DMS153 treated with DMSO at 0.1 percent for 48 hours (cell line): Measurements from ENCODE around the gene GPR26.

Source experiments
- DNase-seq: peaks from one replicate; lab custom pipeline; 2025; ENCODE audit not compliant: unreplicated experiment; lab: John Stamatoyannopoulos, UW

The GPR26 gene

DNA sequence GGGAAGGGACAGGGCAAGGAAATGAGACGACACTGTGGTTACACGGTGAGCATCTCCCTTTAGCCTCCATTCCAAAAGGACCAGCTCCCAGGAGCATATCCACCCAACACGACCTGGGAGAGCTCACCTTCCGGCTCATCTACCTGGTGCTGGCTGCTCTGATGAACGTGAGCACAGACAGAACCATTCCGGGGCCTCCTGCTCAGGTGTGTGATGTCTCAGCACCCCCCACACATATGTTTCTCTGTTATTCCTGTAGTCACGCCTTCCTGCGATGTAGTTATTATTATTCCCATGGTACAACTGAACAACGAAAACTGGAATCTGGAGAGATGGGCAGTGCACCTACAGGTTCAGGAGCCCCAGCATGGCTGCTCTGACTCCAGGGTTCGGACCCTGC lies 20.5 kb upstream of the GPR26 start:
- DNase-seq, result no peak

DNA sequence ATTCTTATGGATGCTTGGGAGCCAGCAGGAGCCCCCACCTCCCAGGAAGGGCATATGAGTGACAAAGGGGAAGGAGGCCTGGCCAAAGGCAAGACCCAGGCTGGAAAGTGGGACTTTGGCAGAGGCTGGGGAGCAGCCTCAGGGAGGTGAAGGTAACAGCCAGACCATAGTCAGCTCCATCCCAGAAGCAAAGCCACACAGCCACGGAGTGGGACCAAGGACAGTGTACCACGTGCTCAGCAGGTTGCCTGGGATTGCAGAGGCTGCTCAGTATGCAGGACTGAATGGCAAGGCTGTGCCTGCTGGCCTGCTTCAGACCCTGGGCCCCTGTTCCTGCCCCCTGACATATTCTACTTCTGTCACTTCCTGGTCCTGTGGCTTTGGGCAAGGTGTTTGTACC lies 17.6 kb upstream of the GPR26 start:
- DNase-seq, result no peak

DNA sequence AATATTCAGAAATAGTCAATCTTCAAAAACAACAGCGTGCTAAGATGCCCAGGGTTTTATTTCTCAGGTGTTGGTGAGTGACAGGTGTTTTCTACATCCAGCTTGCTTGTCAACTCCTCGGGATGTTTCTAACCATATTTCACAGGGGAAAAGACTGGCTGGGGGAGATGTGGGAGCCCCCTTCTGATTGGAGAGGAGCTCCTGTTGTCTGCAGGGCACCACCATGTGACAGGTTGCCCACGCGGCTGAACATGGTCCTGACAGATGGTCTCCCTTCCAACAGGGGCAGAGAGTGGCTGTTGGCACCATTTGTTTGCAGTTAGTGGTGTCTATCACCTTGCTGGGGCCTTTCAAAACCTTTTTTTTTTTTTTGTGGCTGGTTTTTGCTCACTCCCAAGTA lies 16.5 kb upstream of the GPR26 start:
- no peak for DNase-seq

DNA sequence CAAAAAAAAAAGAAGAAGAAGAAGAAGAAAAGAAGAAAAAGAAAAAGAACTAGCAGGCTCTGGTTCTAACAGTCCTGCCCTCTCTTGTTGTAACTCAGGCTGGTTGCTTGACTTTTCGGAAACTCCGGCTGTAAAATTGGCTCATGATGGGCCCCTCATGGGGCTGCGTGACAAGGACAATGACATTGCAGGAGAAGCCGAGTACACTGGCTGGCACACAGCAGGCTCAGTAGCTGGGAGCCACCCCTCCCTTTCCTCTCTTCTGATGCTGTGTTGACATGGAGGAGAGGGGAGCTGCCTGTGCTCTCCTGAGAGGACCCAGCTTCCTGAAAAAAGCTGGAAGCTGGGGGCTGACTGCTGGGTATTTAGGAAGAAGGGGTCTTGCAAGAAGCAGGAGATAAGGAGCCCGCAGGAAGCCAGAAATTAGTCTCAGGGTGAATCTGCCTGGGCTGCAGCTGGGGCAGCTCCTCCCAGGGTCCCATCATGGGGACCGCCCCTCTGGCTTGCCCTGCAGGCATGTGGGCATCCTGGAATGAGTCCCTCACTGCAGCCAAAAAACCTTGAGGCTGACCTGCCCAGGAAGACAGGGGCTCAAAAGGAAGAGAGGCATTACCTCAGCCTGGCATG lies 14.6 kb upstream of the GPR26 start:
- no peak for DNase-seq

DNA sequence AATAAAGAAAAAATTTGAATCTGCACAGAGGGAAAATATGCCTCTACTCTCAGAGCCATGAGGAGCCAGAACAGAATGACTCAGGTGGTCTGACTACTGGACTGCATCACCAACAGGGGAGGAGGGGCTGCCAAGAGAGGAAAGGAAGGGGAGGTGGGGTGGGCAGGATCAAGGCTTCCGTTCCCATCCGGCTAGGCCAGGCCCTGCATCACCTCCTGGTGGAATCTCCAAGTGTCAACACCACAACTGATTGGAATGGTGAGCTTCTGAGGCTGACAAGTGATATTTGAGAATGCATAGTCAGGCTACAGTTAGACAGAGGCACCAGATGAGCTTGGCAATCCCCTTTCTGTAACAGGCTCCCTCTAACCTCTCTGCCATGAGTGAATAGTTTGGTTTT lies 10.4 kb upstream of the GPR26 start:
- no peak for DNase-seq

DNA sequence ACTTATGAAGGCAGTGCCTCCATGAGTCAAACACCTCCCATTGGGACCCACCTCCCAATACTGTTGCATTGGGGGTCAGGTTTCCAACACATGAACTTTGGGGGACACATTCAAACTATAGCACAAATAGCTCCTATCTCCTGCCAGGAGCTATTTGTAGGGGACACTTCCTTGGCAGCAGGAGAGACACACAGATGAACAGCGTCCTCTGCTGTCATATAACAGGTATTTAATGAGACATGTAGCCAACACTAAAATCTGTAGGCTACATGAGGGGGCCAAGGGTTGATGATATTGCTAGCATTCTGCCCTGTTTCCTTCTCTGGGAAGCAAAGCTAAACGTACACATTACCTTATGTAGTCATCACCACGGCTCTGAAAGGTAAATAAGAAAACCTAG lies 2.6 kb upstream of the GPR26 start:
- DNase-seq, result no peak

DNA sequence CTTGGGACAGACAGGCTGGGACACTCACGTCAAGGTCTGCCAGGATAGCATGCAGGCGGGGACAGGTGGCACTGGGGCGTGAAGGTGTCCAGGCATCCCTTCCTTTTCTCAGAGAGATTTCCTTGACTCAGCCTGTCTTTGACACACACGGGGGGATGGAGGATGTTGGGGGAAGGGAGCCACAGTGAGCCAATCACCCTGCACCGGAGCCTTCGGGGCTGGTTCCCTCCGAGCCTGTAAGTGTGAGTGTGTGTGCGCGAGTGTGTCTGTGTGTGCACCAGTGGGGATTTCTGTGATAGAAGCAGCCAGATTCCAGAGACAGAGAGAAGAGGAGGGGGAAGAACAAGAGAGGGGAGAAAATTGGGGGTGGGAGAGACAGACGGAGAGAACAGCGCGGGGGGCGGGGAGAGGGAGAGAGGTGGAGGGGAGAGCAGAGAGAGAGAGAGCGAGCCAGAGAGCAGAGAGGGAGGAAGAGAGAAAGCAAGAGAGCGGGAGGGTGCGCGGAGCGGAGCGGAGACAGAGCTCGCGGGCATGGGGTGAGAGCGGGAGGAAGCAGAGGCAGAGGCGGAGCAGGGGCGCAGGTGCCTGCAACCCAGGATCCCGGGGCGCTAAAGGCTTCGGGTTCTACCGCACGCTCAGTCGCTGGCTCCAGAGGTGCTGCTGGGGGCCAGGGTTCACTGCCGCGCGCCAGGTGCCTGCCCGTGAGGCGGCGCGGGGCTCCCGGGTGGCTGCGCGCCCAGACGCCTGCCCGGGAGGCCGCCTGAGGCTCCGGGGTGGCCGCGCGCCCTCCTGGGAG lies 466 bp upstream of the GPR26 start:
- no peak for DNase-seq

DNA sequence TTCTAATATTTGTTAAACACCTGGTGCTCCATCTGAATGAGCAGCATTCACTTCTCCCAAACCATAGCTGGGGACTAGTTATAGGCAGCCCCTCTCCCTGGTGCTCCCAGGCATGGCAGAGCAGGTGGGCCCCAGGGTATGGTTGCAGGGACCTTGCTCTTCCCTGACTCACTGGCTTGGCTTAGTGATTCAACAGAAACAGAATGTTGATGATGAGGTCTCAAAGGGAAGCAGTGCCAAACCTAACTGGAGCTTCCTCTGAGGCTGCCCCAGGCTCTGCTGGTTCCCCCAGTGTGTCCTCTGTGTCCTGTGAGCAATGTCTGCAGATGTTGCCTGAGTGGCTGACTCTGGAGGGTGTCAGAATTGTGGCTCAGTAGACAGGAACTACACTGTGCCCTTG lies 3.7 kb downstream of the GPR26 start:
- DNase-seq, result no peak

DNA sequence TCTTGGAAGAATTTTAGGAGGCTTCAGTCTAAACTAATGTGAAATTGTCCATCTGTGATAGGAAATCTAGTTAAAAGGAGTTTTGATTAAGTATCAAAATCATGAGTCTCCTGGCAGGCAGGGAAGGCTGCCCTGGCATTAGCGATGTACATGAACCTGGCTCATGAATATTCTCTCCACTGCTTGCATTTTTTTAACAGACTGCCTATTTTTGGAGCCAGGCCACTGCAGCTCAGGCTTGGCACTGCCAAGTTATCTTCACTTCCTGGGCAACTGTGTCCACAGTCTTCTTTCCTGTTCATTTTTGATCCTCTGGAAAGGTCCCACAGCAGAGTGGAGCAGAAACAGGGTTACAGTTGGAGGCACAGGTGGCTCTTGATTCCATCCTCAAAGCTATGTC lies 7.0 kb downstream of the GPR26 start:
- no peak for DNase-seq

DNA sequence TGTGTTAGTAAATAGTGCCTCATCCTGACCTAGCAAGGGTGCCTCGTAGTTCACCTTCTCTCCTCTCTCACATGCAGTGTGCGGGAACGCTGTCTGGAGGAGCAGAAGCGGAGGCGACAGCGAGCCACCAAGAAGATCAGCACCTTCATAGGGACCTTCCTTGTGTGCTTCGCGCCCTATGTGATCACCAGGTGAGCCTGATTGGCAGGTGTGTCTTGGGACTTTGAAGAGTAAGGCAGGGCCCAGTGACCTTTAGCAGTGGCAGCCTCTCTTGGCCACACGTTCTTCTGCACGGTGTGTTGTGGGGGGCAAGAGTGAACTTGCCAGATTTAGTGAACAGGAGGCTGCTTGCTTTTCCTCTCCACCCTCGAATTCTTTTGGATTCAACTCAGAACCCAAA lies 8.6 kb downstream of the GPR26 start:
- DNase-seq, result no peak

DNA sequence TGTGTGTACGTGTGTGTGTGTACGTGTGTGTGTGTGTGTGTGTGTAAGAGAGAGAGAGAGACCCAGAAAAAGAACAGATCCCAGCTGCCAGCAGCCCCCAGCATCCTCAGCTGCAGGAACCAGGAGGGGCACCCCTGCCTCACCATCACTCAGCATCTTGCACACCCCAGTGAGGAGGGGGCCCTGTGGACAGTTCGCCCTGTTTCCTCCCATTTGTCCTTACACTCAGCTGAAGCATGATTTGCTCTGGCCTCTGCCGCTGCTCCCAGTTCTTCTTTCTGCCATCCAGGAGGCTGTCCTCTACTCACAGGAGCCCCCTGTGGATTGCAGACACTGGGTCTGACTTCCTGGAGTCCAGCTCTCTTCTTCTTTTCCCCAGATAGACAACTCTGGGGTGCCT lies 9.7 kb downstream of the GPR26 start:
- DNase-seq, result no peak

DNA sequence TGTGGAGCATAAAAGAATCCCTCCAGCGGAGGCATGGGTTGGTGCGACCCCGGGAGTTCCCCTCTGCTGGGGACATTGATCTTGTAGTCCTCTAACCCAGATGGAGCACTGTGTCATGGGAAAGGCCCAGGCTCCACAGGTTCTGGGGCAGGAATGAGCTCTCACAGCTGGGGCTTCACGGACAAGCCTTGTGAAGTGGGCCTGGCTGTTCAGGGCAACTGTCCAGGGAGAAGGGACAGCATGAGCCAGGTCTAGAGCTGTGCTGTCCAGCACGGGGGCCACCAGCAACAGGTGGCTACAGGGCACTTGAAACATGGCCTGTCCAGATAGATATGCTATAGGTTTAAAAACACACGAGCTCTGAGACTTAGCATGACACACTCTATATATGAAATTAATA lies 11.4 kb downstream of the GPR26 start:
- no peak for DNase-seq

DNA sequence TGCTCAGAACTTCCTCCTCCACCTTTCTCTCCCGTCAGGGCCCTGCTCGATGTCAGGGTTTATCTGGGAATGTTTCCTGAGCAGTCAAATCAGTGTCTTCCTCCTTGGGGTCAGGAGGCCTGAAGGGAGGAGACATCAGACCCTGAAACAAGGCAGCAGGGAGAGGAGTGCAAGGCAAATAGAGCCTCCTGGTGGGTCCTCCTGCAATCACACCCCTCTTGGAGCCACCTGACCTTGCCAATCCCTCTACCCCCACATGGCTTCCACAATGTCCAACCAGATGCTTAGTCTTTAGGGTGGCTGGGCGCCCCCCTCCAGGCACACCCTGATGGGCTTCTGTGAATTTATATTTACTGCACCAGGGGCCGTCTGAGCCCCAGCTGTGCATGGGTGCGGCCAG lies 12.2 kb downstream of the GPR26 start:
- DNase-seq, result no peak

DNA sequence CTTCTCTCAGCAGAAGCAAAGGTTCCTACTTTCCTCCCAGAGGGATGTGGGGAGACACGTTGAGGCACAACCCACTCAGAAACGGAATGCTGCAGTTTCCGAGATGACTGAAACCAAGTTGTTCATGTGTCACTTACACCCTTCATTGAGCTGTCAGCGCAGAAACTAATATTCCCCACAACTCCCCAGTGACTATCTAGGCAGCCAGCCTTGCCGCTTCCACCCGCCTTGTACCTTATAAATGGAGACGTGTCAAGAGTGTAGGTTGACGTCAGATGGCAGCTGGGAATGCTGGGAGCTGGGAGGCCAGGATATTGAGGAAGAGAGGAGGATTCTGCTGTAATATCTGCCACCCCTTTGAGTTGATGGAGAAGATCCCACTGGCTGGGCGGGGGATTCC lies 15.1 kb downstream of the GPR26 start:
- DNase-seq, result no peak

DNA sequence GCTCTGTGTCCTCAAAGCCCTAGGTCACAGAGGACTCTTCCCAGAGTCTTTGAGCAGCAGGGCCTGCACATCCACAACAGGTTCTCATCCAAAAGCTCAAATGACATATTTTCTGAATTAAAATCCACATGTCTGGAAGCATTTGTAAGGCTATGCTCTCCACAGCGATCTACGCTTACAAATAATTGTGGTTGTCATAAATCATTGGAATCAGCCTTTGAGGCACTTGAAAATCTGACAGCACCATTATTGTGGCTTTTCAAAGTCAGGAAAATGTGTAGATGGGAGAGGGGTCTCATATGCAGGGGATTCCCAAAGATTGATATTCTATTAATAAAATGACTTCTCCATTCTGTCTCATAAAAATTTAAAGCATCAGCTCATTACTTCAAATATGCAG lies 16.3 kb downstream of the GPR26 start:
- no peak for DNase-seq

DNA sequence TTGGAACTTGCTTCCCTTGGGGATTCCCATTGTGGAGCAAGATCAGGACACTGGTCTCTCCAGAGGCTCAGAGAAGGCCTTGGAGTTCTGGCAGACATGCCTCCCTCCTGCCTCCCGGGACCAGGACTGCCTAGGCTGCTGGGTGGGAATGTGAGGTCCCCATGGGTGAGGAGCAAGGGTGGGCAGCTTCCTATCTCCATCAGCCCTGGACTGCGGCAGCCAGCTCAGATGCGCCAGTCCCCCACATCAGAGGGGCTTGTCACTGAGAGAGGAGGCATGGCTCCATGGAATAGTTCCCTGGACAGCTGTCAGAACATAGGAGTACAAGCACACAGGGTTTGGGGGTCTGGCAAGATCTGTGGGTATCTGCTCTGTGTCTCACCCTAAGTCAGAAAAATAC lies 17.3 kb downstream of the GPR26 start:
- no peak for DNase-seq

DNA sequence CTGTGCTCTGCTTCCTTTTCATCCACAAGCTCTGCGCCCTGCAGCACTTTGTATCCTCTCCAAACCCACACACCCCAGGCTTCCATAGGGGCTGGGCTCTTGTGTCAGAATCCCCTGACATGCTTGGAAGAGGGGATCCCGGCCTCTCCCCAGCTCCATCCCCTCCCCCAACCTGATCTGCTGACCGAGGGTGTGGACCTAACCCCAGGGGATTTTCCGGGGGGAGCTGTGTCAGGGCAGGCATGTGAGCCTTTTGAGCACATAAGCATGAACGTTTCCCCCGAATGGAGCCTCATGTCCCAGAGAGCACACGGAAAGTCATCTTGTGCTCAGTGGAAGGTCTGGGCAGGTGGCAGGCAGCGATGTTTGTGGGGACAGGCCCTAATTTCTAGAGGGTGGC lies 17.7 kb downstream of the GPR26 start:
- no peak for DNase-seq

DNA sequence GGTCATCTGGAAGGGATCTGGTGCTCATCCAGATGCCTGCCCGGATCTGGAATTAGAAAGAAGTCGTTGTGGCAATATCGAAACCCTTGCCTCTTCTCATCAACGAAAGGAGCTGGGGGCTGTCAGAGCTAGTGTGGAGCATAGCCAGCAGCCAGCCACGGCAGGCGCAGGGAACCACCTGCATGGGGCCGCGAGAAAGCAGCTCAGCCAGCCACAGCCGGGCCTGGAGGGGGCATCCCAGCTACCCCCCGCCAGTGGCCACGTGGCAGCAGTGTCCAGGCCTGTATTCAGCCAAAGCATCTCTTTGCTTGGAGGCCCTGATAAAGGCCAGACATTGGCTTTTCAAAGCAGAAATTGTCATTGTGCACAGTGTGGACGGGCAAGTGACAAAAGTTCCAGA lies 19.1 kb downstream of the GPR26 start:
- DNase-seq, result no peak

DNA sequence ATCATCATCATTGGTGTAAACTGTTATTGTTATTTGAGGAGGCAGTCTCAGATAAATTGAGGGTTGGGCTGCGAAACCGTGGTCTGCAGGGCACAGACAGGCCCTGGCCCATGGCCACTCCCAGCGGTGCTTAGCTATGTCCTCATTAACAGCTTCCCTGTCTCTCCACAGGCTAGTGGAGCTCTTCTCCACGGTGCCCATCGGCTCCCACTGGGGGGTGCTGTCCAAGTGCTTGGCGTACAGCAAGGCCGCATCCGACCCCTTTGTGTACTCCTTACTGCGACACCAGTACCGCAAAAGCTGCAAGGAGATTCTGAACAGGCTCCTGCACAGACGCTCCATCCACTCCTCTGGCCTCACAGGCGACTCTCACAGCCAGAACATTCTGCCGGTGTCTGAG lies 21.6 kb downstream of the GPR26 start:
- DNase-seq, result no peak

DNA sequence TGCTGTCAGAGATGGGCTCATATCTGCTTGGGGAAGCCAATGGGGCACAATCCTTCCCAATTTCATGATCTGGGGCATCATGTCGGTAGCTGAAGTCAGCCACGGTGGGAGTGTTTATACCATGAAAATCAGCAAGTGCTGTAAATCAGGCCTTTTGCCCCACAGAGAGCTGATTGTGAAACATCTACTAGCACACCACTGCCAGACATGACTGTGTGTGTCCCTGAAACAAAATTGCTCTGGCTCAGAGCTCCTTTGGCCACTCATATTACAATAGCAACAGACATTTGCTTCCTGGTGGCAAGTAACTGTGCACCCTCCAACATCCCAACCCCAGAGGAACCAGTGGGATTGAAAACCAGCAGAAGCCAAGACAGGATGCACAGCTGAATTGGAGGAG lies 23.7 kb downstream of the GPR26 start:
- no peak for DNase-seq

DNA sequence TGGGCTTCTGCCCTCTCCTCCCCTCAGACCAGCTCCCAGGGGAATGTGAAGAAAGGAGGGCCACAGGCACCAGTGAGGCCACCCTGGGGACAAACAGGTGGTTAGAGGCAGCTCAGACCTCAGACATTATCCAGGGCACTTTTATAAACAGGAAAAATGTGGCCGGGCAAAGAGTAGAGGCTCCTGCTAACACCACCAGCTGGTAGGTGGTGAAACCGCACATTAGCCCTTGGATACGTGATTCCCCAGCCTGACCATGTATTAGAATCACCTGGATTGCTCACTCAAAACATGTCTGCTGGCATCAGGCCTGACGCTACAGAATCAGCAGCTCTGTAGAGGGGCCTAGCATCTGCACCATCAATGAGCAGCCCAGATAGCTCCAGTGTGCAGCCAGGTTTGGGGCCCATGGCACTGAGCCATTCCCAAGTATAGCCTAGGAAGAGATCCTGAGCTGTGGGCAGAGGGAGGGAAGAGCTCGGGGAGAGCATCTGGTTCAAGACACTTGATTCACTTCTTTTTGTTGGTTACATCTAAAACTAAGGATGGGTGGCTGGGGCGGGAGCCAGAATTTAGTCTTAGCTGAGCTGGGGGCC lies 37.1 kb downstream of the GPR26 start:
- no peak for DNase-seq

DNA sequence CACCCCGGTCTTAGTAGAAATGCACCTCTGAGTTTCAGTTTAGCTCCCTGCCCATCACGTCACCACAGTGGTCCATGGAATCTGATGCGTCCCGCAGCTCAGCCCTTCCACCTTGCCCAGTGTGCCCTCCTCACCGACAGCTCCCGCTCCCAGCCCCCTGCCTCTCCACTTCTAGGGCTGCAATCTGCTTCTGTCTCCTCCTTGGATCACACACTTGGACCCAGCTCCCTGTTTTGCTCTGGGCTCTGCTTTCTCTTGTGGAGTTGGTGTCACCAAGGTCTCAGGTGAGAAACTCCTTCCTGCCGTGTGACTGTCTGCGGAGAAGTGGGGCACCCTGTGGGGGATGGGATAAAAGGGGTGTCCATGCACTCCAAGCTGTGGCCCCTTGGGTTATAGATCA lies 37.9 kb downstream of the GPR26 start:
- DNase-seq, result no peak

DNA sequence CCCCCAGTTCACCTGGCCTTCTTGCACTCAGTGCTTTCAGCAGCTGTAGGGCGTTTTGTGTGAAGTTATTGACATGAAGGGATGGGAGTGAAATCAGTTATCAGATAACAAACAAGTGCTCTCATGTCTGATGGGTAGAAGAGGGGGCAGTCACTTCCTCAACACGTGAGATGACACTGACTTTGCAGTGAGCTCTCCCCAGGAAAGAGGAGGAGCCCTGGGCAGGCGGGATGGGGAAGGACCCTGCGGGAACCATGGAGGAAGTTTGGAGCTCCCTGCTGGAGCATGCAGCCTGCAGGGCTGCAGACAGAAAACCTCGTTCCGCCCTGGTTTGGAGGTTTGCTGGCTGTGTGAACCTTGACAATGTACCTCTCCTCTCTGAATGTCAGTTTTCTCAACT lies 38.7 kb downstream of the GPR26 start:
- DNase-seq, result no peak
